ENCODE data around the gene ZNF350. TPM values are rescaled to one million over a fixed set of nuclear protein-coding genes. Genes with fewer than 3 reads are reported as not detected.

ZNF350 gene
- total RNA-seq, 1 experiment from 2014 or later, result 2.3 TPM

DNA sequence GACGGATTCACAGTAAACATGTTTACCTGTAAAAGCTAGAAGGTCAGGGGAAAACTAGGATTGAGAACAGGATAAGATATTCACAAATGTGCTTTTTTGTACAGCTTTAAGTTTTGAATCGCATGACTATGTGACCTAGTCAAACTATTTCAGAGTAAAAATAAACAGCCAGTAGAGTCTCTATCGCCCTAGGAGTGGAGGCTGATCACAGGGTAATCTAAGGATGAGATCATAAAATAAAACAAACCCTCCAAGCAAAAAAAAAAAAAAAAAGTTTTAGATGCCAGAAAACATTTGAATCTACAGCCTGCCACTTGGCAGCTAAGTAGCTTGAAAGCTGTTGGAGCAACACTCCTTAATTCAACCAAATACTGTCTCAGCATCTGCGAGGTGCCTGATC, 26.8 kb downstream of the ZNF350 start:
- Histone ChIP-seq H3K9me2 (ENCODE audit: insufficient read depth) (no peaks in the 10 kb centered on the region), H2AFZ (ENCODE audit: low read depth, low read length, poor library complexity, severe bottlenecking) (no peak overlapping the region), H3K27me3 (ENCODE audit: insufficient read depth, low read length) (no peaks in the 10 kb centered on the region), H3K36me3 (ENCODE audit: control insufficient read depth in 1 of 2, insufficient read depth in 2 of 2, low read length in 2 of 2) (no peaks in the 10 kb centered on the region), H3K27ac (ENCODE audit: low read depth, low read length) (no peak overlapping the region), H4K20me1 (ENCODE audit: insufficient read depth) (no peaks in the 10 kb centered on the region), H3K9me3 (ENCODE audit: control insufficient read depth in 1 of 2, insufficient read depth in 1 of 2, low read depth in 1 of 2, low read length in 2 of 2) (peaks cover 4 to 11% of the 10 kb centered on the region in 2 experiments; a peak in 2 of 4 replicates), H3K79me2 (ENCODE audit: insufficient read depth, low read length) (no peaks in the 10 kb centered on the region), H3K4me3 (replicated peaks in 1 of 2; ENCODE audit: low read depth in 1 of 2, low read length in 2 of 2) (no peak overlapping the region), H3K9ac (ENCODE audit: low read length) (no peak overlapping the region), H3K4me1 (ENCODE audit: control insufficient read depth in 1 of 2, insufficient read depth in 2 of 2, low read length in 2 of 2) (no peaks in the 10 kb centered on the region), H3K4me2 (ENCODE audit: low read length) (no peak overlapping the region)
- intact Hi-C loops (cut with micrococcal nuclease), result no loop called here
- ChIA-PET CTCF (no interaction called here), RAD21 (ENCODE audit: low non-redundant PET in 1 of 2, low total read pairs in 2 of 2, uncharacterized antibody in 2 of 2, unreplicated experiment in 2 of 2) (no interaction called here), POLR2A (no interaction called here)
- ATAC-seq, result no peak
- no TSS peak for BruUV-seq (replicated peaks)
- no peak for TF ChIP-seq TCF7L2 (IDR thresholded peaks at IDR 0.05; ENCODE audit: borderline replicate concordance, extremely low read depth, insufficient read depth, insufficient read length)
- no peak for TF ChIP-seq SRF (IDR thresholded peaks at IDR 0.05; ENCODE audit: low read depth)
- TF ChIP-seq REST (IDR thresholded peaks at IDR 0.05; ENCODE audit: low read depth), result no peak
- no peak for TF ChIP-seq EZH2phosphoT487 (IDR thresholded peaks at IDR 0.05; ENCODE audit: borderline replicate concordance)
- TF ChIP-seq RAD21 (IDR thresholded peaks at IDR 0.05; ENCODE audit: low read depth), result no peak
- no peak for TF ChIP-seq ZFX (IDR thresholded peaks at IDR 0.05)
- no peak for TF ChIP-seq EZH2 (IDR thresholded peaks at IDR 0.05)
- TF ChIP-seq SP1 (IDR thresholded peaks at IDR 0.05; ENCODE audit: low read depth), result no peak
- no peak for TF ChIP-seq SIN3A (IDR thresholded peaks at IDR 0.05; ENCODE audit: low read depth)
- TF ChIP-seq CTCF (IDR thresholded peaks at IDR 0.05 in 2 of 3, conservative IDR thresholded peaks at IDR 0.05 in 1 of 3; ENCODE audit: borderline replicate concordance in 1 of 3, insufficient read depth in 1 of 3, low read depth in 2 of 3, low read length in 2 of 3), result no peak
- TF ChIP-seq EGR1 (IDR thresholded peaks at IDR 0.05; ENCODE audit: low read depth), result no peak
- TF ChIP-seq POLR2A (IDR thresholded peaks at IDR 0.05; ENCODE audit: borderline replicate concordance, extremely low read depth, insufficient read depth, insufficient read length), result no peak
- no peak for TF ChIP-seq CBX3 (IDR thresholded peaks at IDR 0.05; ENCODE audit: low read depth)
- TF ChIP-seq, protein P1, sequence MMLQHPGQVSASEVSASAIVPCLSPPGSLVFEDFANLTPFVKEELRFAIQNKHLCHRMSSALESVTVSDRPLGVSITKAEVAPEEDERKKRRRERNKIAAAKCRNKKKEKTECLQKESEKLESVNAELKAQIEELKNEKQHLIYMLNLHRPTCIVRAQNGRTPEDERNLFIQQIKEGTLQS (IDR thresholded peaks at IDR 0.05), result no peak
- no peak for TF ChIP-seq ZNF274 (IDR thresholded peaks at IDR 0.05; ENCODE audit: low read depth, low read length)
- no peak for TF ChIP-seq POLR2AphosphoS5 (IDR thresholded peaks at IDR 0.05; ENCODE audit: low read depth, low read length)
- TF ChIP-seq ZBTB33 (IDR thresholded peaks at IDR 0.05; ENCODE audit: extremely low read depth, insufficient replicate concordance, low read length), result no peak
- no peak for DNase-seq (ENCODE audit: low read depth, low spot score)

All from HCT116 (cell line).